Stimulated activated CD8-positive, alpha-beta memory T cell treated with anti-CD3 and anti-CD28 coated beads, Interleukin-15, amount 100 ng/mL, for 48 hours (primary cell): Measurements from ENCODE around the gene CORO2A.
A peak's percentile ranks its signal among the peaks of the same experiment; 100 is the strongest.
"Not testable (repeated sequence)": the region's sequence is repeated elsewhere in the genome, so short reads cannot be mapped to it uniquely, and the experiment has no call there.

Experiments
- DNase-seq, 2 donors: peaks; one replicate each; pipeline ENCODE4 v3.0.0-alpha.2; 2020; ENCODE audit warnings: low read depth in 2 of 2

CORO2A gene

DNA sequence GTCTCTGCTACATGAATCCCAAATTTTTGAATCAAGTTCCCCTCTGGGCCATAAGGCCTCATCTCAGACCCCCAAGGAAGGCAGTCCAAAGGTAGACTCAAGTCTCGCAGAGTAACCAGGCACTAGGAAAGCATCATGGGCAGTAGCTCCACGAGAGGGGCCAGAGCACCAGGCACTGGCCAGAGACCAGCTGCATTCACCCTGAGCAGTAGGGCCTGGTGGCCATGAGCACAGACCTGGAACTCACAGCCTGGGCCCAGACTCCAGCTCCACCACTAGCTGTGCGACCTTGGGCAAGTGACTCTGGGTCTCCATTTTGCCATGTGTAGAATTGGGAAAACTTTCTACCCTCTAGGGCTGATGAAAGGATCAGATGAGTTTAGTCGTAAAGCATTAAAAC, 107.4 kb downstream of the CORO2A start:
- no peak for DNase-seq

DNA sequence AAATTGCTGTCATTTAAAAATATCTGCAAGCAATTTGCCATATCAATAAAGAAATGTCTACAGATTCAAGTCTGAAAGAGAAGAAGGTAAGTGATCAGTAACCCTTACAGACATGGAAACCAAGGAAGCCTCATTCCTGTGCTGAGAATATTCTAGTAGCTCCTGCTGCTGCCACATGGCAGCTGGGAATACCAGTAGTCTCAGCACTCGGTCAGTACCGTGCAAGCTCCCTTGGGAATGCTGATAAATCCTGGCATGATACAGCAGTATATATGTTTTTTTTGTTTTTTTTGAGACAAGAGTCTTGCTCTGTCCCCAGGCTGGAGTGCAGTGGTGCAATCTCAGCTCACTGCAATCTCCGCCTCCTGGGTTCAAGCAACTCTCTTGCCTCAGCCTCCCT, 108.0 kb downstream of the CORO2A start:
- no peak for DNase-seq

DNA sequence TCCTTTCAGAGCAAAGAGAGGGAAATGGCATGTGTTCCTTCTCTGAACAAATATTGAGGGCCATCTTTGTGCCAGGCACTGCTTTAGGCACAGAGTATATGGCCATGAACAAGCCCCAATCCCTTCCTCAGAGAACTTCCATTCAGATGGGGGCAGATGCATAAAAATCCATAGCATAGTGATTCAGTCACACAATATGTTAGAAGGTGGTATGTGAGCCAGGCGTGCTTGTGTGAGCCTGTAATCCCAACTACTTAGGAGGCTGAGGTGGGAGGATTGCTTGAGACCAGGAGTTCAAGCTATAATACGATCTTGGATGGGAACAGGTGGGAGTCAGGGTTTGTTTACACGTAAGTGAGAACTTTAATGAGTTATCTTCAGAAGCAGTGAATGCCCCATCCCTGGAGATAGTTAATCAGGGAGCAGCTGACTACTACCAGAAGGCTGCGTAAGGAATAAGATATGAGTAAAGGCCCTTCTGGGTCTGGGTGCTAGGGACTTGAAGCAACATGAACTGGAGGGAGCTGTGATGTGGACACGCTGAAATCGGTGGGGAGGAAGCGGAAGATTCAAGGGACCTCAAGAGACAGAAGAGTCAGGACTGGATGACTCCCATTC, 108.8 kb downstream of the CORO2A start:
- DNase-seq = no peak

DNA sequence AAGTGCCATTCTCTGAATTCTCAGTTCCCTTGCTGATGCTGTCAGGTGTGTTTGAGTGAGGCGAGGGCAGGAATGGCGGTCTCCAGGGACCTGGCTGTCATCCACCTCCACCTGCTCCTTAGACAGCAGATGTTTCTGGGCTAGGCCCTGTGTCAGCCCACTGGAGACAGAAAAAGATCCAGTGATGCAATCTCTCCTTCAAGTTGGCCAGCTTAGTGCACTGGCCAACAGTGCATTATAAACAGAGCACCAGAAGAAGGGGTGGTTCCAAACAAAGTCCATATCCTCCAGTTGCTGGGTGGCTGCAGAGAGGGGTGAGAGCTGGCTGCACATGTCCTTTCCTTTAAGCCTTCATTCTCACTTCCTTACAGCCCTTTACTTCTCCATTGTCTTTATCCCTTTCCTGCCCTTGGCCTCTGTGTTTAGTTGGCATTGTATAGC, 109.4 kb downstream of the CORO2A start:
- no peak for DNase-seq

DNA sequence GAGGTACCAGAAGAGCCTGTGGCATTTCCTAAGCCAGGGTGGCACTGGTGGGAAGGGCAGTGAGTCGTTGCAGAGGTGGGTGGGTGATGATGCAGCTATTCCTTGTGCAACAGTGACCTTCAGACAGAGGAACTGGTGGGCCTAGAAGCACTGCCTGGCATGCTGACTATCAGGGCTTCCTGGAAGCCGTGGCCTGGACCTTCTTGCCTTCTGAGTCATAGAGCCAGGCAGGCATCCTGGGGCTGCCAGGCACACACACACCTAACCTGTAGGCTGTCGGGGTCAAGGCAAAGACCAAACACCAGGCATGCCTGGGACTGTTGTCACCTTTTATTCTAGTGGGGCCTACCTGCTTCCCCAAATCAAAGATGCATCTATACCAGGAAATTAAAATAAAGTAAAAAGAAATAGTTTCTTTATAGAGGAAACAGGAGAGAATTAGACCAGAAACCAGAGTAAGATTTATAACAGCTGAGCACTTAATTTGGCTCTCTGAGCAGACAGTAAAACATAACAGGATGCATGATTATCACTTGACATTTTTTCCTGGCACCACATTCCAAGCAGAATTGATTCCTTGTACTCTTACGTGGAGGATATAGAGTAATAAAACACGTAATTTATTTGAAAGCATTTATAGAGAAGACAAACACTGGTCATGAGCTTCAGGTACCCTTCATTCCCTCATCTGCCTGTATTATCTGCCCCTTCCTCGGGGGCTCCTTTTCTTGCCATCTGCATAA, 110.8 kb downstream of the CORO2A start:
- DNase-seq = peak; percentile 27 to 52

DNA sequence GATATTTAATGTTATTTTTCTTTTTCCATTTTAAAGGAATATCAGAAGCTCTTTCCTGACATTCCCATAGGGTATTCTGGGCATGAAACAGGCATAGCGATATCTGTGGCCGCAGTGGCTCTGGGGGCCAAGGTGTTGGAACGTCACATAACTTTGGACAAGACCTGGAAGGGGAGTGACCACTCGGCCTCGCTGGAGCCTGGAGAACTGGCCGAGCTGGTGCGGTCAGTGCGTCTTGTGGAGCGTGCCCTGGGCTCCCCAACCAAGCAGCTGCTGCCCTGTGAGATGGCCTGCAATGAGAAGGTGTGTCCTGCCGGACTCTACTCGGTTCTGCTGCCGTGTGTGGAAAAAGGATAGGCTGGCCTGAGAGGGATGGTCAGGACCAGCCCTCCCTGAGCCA, 111.7 kb downstream of the CORO2A start:
- DNase-seq = no peak

DNA sequence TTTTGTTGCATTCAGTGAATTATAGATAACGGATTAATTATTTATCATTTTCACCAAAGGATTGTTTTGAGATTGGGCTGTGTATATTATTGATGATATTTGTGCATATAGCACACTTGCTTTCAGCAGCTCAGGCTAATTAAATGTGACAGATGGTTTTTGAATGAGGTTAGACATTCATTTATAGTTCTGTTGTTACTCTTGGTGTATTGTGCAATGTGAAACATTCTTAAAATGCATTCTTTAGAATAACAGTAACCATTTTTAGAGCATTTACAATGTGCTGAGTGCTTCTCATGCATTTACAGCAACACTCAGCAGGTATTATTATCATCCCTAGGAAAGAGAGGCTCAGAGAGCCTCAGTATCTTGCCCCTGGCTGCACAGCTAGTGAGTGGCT, 112.1 kb downstream of the CORO2A start:
- DNase-seq = no peak

DNA sequence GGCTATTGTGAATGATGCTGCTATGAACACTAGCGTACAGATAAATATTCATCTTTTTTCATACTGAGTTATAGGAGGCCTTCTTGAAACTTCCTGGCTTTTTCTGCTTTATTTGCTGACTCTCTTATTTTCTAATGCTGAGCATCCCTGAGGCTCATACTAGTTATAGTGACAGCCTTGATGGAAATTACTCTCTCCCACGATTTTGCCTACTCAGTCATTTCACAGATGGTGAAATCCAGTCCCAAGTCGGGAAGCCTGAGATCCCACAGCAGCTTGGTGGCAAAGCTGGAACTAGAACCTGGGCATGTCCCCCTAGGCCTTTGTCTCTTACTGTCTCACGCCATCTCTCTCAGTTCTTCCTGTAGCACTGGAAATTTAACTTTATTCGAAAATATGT, 113.5 kb downstream of the CORO2A start:
- DNase-seq = no peak

DNA sequence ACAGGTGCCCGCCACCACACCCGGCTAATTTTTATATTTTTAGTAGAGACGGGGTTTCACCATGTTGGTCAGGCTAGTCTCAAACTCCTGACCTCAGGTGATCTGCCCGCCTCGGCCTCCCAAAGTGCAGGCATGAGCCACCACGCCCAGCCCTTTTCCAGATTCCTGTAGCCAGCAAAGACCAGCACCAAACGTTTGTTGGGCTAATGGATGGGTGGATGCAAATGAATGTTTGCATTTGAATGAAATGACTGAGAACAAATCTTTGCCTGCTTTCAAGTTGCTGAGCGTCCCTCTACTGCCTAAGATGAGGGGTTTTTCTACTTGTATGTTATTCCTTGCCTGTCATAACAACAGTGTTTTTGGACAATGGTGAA, 115.9 kb downstream of the CORO2A start:
- DNase-seq = not testable (repeated sequence)

DNA sequence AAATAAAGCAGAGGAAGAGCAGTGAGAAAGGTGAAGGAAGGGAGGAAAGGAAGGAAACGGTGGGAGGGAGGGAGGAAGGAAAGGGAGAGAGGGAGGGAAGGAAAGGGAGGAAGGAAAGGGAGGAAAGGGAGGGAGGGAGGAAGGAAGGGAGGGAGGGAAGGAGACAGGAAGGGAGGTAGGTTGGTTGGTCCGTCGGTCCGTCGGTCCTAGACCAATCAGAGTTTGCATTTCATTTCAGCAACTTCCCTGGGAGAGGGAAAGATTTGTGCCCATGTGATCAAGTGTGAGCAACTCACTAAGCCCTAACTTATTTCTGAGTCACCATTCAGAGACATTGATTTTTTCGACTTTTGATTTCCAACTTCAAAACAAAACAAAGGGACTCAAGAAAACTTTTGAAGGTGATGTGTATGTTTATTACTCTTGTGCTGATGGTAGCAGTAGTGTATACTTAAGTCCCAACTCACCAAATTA, 117.1 kb downstream of the CORO2A start:
- no peak for DNase-seq

DNA sequence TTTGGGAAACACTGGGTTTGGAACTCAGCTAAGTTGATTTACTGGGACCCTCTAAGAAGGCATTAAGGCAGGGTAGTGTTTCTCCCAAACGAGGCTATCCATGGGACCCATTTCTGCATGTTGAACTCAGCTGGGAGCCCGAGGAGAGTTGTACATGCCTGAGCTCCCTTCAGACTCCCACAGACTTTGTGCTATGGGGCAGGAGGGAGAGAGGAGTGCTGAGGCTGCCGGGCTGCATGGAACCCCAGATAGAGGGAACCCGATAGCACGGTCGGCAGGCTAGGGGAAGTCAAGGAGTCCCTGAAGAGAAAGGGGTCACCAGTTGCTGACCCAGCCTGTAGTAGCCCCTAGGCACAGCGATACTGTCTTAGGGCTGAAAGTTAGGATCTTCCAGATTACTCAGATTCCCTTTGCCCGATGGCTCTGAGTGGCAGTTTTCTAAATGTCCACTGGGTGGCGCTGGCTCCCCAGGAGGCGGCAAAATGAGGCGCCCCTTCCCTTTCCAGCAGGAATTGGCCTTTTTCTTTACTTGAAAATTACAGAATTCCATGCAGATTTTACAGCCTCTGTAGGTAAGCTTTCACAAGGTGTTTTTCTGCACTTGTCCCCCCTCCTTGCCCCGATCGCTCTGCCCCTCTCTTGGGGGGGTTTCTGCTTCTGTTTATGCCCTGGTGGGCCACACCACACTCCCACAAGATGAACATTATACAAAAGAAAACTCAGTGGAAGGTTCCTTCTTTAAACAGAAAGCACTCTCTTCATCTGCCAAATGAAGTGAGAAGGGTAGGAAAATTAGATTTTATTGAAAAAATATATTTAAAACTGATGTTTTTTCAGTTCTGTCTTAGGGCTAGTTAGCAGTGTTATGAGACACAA, 118.1 kb downstream of the CORO2A start:
- DNase-seq = no peak

DNA sequence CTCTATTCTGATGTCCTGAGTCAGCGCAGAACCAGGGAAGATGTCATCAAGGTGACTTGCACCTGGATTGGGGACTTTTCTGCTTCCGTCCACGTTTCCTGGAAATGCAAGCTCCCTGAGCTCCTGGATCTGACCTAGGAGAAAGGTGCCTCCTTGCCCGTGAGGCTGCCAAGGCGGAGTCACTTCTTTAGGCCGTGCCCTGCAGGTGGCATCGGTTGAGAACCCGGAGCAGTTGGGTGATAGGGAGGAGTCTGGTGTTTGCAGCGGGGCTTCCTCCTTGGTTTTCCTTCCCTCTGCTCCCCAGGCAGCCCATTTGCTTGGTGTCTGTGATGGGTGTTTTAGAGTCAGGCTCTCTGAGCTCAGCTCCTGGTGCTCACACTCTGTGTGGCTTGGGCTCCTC, 120.7 kb downstream of the CORO2A start:
- no peak for DNase-seq
